Measurements from ENCODE around the gene HIVEP3. TPM values are rescaled to one million over a fixed set of nuclear protein-coding genes. Genes with fewer than 3 reads are reported as not detected.

Gene HIVEP3
- total RNA-seq, 4 donors from 2014 or later, result 5.3 to 17.3 (median 9.1) TPM

DNA sequence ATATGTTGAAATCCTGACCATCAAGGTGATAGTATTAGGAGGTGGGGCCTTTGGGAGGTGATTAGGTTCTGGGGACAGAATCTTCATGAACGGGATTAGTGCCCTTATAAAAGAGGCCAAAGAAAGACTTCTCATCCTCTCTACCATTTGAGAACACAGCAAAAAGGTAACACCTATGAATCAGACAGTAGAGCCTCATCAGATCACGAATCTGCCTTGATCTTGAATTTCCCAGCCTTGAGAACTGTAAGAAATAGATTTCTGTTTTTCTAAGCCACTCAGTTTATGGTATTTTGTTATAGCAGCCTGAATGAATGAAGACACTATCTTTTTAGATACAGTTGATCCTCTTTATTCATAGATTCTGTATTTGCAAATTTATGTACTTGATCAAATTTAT is 227.3 kb downstream of the HIVEP3 start:
- 86 to 89% methylated on average over 2 of the region's 2 CpGs for WGBS, 2 donors
- no peak for DNase-seq (ENCODE audit: low spot score in 2 of 2)
- intact Hi-C loops (cut with DNase I; ENCODE audit: low total_unique reads), result no loop called here
- TF ChIP-seq, protein P1, sequence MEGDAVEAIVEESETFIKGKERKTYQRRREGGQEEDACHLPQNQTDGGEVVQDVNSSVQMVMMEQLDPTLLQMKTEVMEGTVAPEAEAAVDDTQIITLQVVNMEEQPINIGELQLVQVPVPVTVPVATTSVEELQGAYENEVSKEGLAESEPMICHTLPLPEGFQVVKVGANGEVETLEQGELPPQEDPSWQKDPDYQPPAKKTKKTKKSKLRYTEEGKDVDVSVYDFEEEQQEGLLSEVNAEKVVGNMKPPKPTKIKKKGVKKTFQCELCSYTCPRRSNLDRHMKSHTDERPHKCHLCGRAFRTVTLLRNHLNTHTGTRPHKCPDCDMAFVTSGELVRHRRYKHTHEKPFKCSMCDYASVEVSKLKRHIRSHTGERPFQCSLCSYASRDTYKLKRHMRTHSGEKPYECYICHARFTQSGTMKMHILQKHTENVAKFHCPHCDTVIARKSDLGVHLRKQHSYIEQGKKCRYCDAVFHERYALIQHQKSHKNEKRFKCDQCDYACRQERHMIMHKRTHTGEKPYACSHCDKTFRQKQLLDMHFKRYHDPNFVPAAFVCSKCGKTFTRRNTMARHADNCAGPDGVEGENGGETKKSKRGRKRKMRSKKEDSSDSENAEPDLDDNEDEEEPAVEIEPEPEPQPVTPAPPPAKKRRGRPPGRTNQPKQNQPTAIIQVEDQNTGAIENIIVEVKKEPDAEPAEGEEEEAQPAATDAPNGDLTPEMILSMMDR (IDR thresholded peaks at IDR 0.05), result no peak
- TF ChIP-seq POLR2A (IDR thresholded peaks at IDR 0.05), result no peak
- no peak overlapping the region for H3K4me3 ChIP-seq (ENCODE audit: low read depth, poor library complexity, severe bottlenecking)

DNA sequence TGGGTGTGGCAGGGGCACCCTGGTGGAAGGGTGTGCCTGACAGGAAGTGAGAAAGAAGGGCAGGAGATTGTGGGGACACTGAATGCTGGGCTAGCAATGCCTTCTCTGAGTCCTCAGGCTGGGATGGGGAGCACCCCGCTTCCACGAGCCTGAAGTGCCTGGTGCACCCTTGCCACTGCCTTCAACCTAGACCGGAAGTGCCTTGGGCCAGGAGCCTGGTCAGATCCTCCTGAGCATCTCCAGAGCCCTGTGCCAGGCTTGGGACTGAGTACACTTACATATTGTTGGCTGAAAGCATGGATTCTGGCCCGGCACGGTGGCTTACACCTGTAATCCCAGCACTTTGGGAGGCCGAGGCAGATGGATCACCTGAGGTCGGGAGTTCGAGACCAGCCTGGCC is 228.4 kb downstream of the HIVEP3 start:
- no peak for DNase-seq (ENCODE audit: low spot score in 2 of 2)
- H3K4me3 ChIP-seq (ENCODE audit: low read depth, poor library complexity, severe bottlenecking), result no peak overlapping the region
- intact Hi-C loops (cut with DNase I; ENCODE audit: low total_unique reads), result no loop called here
- TF ChIP-seq, protein P1 (IDR thresholded peaks at IDR 0.05), result no peak
- TF ChIP-seq POLR2A (IDR thresholded peaks at IDR 0.05), result no peak
- WGBS, 2 donors, result 98 to 99% methylated on average over 8 of the region's 8 CpGs

DNA sequence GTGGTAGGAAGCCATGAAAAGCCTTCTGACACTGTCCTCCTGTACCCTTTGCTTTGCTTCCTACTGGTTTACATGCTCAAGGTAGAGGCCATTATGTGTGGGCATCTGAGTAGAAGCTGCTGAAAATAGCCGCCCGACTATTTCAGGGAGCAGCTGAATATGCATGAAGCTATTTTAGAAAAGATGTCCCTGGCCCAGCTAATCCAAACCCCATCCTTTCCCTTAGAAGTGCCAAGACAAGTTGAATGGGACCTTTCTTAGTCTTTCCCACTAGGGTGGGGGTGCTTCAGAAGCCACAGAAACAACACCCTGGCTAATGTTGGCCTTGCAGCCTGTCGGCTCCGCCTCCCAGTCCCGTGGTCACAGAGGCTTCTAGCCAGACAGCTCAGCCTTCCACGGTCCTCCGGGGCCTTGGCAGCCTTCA is 229.2 kb downstream of the HIVEP3 start:
- H3K4me3 ChIP-seq (ENCODE audit: low read depth, poor library complexity, severe bottlenecking), result no peak overlapping the region
- intact Hi-C loops (cut with DNase I; ENCODE audit: low total_unique reads), result no loop called here
- TF ChIP-seq POLR2A (IDR thresholded peaks at IDR 0.05), result no peak
- TF ChIP-seq, protein P1 (IDR thresholded peaks at IDR 0.05), result no peak
- DNase-seq (ENCODE audit: low spot score in 2 of 2), result no peak
- 57 to 60% methylated on average over 7 of the region's 7 CpGs for WGBS, 2 donors

DNA sequence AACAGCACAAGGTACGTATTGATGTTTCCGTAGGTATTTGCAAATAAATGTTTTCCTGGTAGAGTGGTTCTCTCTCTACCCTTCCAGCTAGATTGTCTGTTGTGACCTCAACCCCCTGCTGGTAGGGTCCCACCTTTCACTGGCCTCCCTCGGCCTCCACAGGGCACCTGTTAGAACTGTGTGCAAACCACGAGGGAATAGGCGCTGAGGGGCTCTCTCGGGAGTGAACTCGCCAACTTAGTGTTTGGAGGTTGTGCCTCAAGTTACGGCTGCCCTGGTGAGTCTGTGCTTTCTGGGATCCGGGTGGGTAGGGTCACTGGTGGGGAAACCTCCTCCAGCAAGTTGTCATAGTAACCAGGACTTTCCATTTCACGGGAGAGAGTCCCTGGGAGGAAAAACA is 229.6 kb downstream of the HIVEP3 start:
- TF ChIP-seq, protein P1 (IDR thresholded peaks at IDR 0.05), result no peak
- no peak for TF ChIP-seq POLR2A (IDR thresholded peaks at IDR 0.05)
- WGBS, 2 donors, result 91 to 94% methylated on average over 10 of the region's 10 CpGs
- H3K4me3 ChIP-seq (ENCODE audit: low read depth, poor library complexity, severe bottlenecking), result no peak overlapping the region
- DNase-seq (ENCODE audit: low spot score in 2 of 2), result no peak
- intact Hi-C loops (cut with DNase I; ENCODE audit: low total_unique reads), result no loop called here

DNA sequence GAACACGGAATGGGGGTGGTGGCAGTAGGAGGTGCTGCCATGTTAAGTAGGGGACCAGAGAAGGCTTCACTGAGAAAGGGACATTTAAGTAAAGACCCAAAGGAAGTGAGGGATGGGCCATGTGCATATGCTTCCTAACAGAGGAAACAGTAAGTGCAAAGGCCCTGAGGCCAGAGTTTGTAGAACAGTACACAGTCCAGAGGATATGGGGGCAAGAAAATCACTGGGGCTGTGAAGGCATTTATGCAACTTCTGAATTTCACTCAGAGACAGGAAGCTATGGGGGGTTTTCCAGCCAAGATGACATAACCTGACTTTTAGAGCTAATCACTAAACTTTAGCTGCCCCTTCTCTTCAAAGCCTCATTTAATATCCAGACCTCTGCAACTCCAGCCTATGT is 231.7 kb downstream of the HIVEP3 start:
- H3K4me3 ChIP-seq (ENCODE audit: low read depth, poor library complexity, severe bottlenecking), result no peak overlapping the region
- DNase-seq (ENCODE audit: low spot score in 2 of 2), result no peak
- WGBS, 2 donors, result 95 to 100% methylated on average over 1 of the region's 1 CpG
- intact Hi-C loops (cut with DNase I; ENCODE audit: low total_unique reads), result no loop called here
- TF ChIP-seq, protein P1 (IDR thresholded peaks at IDR 0.05), result no peak
- no peak for TF ChIP-seq POLR2A (IDR thresholded peaks at IDR 0.05)

All from lower leg skin (tissue), 4 donors.